ENCODE results near the gene TJP1.
"Not testable (repeated sequence)": the region's sequence is repeated elsewhere in the genome, so short reads cannot be mapped to it uniquely, and the experiment has no call there.

Gene TJP1

GRCh38 chr15:29750754-29751153, 71.5 kb downstream of the TJP1 start:
- DNase-seq, result peak; percentile 33

GRCh38 chr15:29749365-29750086, 72.7 kb downstream of the TJP1 start:
- peak; percentile 15 for DNase-seq

GRCh38 chr15:29747837-29748417, 74.3 kb downstream of the TJP1 start:
- DNase-seq, result peak; percentile 36

- DNase-seq, result no peak
These were observed 78.8 kb downstream of the TJP1 start for GRCh38 chr15:29743475-29743874.

GRCh38 chr15:29740692-29741311, 81.5 kb downstream of the TJP1 start:
- no peak for DNase-seq

GRCh38 chr15:29736744-29737020, 85.6 kb downstream of the TJP1 start:
- peak; percentile 28 for DNase-seq

- no peak for DNase-seq
These were observed 86.1 kb downstream of the TJP1 start for GRCh38 chr15:29736012-29736743.

GRCh38 chr15:29734917-29735572, 87.2 kb downstream of the TJP1 start:
- DNase-seq, result peak; percentile 18

GRCh38 chr15:29731865-29732264, 90.4 kb downstream of the TJP1 start:
- no peak for DNase-seq

- not testable (repeated sequence) for DNase-seq
These were observed 91.8 kb downstream of the TJP1 start for GRCh38 chr15:29730471-29730870.

- DNase-seq, result no peak
These were observed 93.8 kb downstream of the TJP1 start for GRCh38 chr15:29728418-29728817.

- DNase-seq, result no peak
These were observed 94.4 kb downstream of the TJP1 start for GRCh38 chr15:29727871-29728270.

- no peak for DNase-seq
These were observed 95.7 kb downstream of the TJP1 start for GRCh38 chr15:29726553-29726952.

GRCh38 chr15:29724026-29724425, 98.2 kb downstream of the TJP1 start:
- DNase-seq, result no peak

- DNase-seq, result no peak
These were observed 108.5 kb downstream of the TJP1 start for GRCh38 chr15:29713784-29714183.

- DNase-seq, result no peak
These were observed 110.0 kb downstream of the TJP1 start for GRCh38 chr15:29712149-29712885.

GRCh38 chr15:29711531-29711930, 110.7 kb downstream of the TJP1 start:
- DNase-seq, result peak; percentile 34

GRCh38 chr15:29708519-29708918, 113.7 kb downstream of the TJP1 start:
- no peak for DNase-seq

GRCh38 chr15:29704950-29705597, 117.2 kb downstream of the TJP1 start:
- no peak for DNase-seq

GRCh38 chr15:29701151-29701550, 121.1 kb downstream of the TJP1 start:
- DNase-seq, result no peak

GRCh38 chr15:29700296-29700695, 122.0 kb downstream of the TJP1 start:
- no peak for DNase-seq

- DNase-seq, result no peak
These were observed 122.5 kb downstream of the TJP1 start for GRCh38 chr15:29699791-29700190.
